HepG2 (cell line): ENCODE results near the gene BAHCC1. TPM values are rescaled to one million over a fixed set of nuclear protein-coding genes. Genes with fewer than 3 reads are reported as not detected.
A peak's percentile ranks its signal among the peaks of the same experiment; 100 is the strongest.

Source experiments
- ARID4A ChIP-seq: sonication (generic); formaldehyde crosslinking; IDR thresholded peaks from 2 replicates; pipeline ENCODE4 v1.5.0; 2020; ENCODE audit warnings: mild to moderate bottlenecking, missing genetic modification reagents, borderline replicate concordance
- CCAR2 ChIP-seq: fragments of 200-400 bp; formaldehyde crosslinking; optimal IDR thresholded peaks from 2 replicates; pipeline ENCODE3; 2018; ENCODE audit warnings: low read depth, mild to moderate bottlenecking, low read length, moderate library complexity
- EEA1 ChIP-seq: sonication (generic); formaldehyde crosslinking; IDR thresholded peaks from 2 replicates; pipeline ENCODE4 v1.5.1; 2020; ENCODE audit warnings: mild to moderate bottlenecking, missing genetic modification reagents, borderline replicate concordance
- ELK4 ChIP-seq: sonication (generic); formaldehyde crosslinking; IDR thresholded peaks from 2 replicates; pipeline ENCODE4 v1.9.0; 2021; ENCODE audit warnings: missing genetic modification reagents, borderline replicate concordance
- EZH2 ChIP-seq: conservative IDR thresholded peaks from 2 replicates; pipeline ENCODE4 v1.6.1; 2012; ENCODE audit warnings: mild to moderate bottlenecking, low read depth, low read length, moderate library complexity
- HDAC2 ChIP-seq: sonication (generic); formaldehyde crosslinking; IDR thresholded peaks from 2 replicates; pipeline ENCODE4 v1.4.0; 2020; ENCODE audit warnings: missing genetic modification reagents
- IRF2 ChIP-seq: IDR thresholded peaks from 2 replicates; pipeline ENCODE4 v1.6.1; 2018; ENCODE audit warnings: missing genetic modification reagents, missing compliant biosample characterization
- PAWR ChIP-seq: sonication (generic); formaldehyde crosslinking; IDR thresholded peaks from 2 replicates; pipeline ENCODE4 v1.4.0; 2020; ENCODE audit warnings: missing genetic modification reagents, mild to moderate bottlenecking, borderline replicate concordance
- USF2 ChIP-seq, 2 experiments: sonication (generic) in 1 of 2; formaldehyde crosslinking in 1 of 2; IDR thresholded peaks; 2 replicates each; pipeline versions ENCODE4 v1.5.1 to v1.6.1; 2011 to 2020; ENCODE audit warnings: borderline replicate concordance in 1 of 2, low read depth in 1 of 2, low read length in 1 of 2, mild to moderate bottlenecking in 1 of 2, missing genetic modification reagents in 1 of 2, moderate library complexity in 1 of 2
- ZBTB26 ChIP-seq: IDR thresholded peaks from 2 replicates; pipeline ENCODE4 v1.6.1; 2016; ENCODE audit warnings: missing compliant biosample characterization, missing genetic modification reagents, borderline replicate concordance
- ZNF101 ChIP-seq: sonication (generic); formaldehyde crosslinking; IDR thresholded peaks from 2 replicates; pipeline ENCODE4 v1.4.0; 2020; ENCODE audit warnings: mild to moderate bottlenecking, low read depth, missing genetic modification reagents, borderline replicate concordance
- ZNF276 ChIP-seq: sonication (generic); formaldehyde crosslinking; IDR thresholded peaks from 2 replicates; pipeline ENCODE4 v1.4.0; 2020; ENCODE audit warnings: mild to moderate bottlenecking, low read depth, missing genetic modification reagents
- polyA plus RNA-seq, 8 experiments: library from polyadenylated mRNA; depleted of rRNA in 3 of 8; stranded (reverse) in 7 of 8; unstranded in 1 of 8; fragments of >200 nt; fragmentation: Illumina TruSeq in 4 of 8; extraction: Trizol in 4 of 8; gene quantifications; 2 replicates each; pipeline versions ENCODE4 v1.2.1 to v1.2.3, GENCODE V29; 2011 to 2016; ENCODE audit warnings: low read depth in 4 of 8, missing spikeins in 1 of 8, mixed read lengths in 1 of 8; ENCODE audit not compliant: insufficient read depth in 1 of 8
- total RNA-seq, 5 experiments: library from RNA; depleted of rRNA; stranded (reverse); fragments of >200 nt; fragmentation: Illumina TruSeq; extraction: Trizol; gene quantifications; 2 replicates each; pipeline ENCODE4 v1.2.3, GENCODE V29; 2016; ENCODE audit warnings: low read depth in 1 of 5
- TF ChIP-seq, protein P1 (sequence below): IDR thresholded peaks from 2 replicates; pipeline ENCODE4 v1.6.1; 2012; ENCODE audit warnings: low read depth, low read length, improper control_type of control experiment

BAHCC1 gene
- total and polyA plus RNA-seq, 2 of the 13 experiments (the other 11 are each of a cell fraction or from before 2014, with no cell fraction given): 1.4 to 1.7 TPM

DNA sequence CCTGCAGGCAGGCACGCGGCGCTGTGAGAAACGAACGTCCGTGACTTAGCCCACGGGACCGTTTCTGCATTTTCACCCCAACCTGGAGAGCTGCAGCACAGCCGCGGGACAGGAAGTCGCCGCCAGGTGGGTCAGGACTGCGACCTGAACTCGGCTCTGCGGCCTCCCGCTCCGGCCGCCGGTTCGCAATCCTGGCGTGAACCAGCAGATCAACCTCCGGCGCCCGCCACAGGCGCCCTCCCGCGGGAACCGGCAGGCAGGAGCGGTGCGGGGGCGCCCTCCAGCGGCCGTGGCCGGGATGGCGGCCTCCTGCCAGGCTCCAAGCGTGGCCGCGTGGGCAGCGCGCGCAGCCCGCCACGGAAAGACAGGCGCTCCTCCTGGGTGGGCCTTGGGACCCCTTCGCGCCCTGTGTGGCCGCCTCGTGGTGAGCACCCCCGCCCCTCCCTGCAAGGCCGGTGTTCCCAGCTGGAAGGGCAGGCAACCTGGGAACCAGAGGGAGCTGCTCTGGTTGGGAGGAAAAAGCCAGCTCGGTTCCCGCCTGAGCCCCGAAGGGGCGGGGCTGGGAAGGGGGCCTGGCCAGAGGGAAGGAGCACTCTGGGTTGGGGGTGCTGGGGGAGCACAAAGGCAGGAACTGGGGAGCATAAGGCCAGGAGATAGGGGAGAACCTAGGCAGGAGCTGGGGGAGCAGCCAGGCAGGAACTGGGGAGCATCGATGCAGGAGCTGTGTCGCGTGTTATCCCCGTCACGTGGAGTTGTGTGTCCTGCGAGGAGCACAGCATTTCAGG is 89.1 kb downstream of the BAHCC1 start (continued):
- TF ChIP-seq EEA1: no peak
- TF ChIP-seq USF2 (IDR thresholded peaks at IDR 0.05; ENCODE audit: low read depth, low read length): no peak
- TF ChIP-seq USF2 (CRISPR knock-in tag; IDR thresholded peaks at IDR 0.05; ENCODE audit: borderline replicate concordance): peak; percentile 28; the same call in 1 of the 2 replicates
- TF ChIP-seq CCAR2: no peak
- TF ChIP-seq ELK4 (CRISPR knock-in tag): no peak
- peak; percentile 84 for TF ChIP-seq ARID4A
- 0 out of 2 replicates have a peak, but pooled peaks have one; percentile 61 for TF ChIP-seq PAWR (CRISPR knock-in tag)
- TF ChIP-seq IRF2 (CRISPR knock-in tag): peak; percentile 62; the same call in 1 of the 2 replicates
- TF ChIP-seq ZBTB26 (CRISPR knock-in tag): 0 out of 2 replicates have a peak, but pooled peaks have one; percentile 41
- no peak for TF ChIP-seq EZH2
- TF ChIP-seq ZNF101 (CRISPR knock-in tag): no peak
- 0 out of 2 replicates have a peak, but pooled peaks have one; percentile 59 for TF ChIP-seq ZNF276
- TF ChIP-seq HDAC2 (CRISPR knock-in tag): peak; percentile 41; the same call in 1 of the 2 replicates
- TF ChIP-seq, protein P1, sequence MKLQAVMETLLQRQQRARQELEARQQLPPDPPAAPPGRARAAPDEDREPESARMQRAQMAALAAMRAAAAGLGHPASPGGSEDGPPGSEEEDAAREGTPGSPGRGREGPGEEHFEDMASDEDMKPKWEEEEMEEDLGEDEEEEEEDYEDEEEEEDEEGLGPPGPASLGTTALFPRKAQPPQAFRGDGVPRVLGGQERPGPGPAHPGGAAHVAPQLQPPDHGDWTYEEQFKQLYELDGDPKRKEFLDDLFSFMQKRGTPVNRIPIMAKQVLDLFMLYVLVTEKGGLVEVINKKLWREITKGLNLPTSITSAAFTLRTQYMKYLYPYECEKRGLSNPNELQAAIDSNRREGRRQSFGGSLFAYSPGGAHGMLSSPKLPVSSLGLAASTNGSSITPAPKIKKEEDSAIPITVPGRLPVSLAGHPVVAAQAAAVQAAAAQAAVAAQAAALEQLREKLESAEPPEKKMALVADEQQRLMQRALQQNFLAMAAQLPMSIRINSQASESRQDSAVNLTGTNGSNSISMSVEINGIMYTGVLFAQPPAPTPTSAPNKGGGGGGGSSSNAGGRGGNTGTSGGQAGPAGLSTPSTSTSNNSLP: no peak
